ENCODE data around the gene HSD11B1.

The HSD11B1 gene

DNA sequence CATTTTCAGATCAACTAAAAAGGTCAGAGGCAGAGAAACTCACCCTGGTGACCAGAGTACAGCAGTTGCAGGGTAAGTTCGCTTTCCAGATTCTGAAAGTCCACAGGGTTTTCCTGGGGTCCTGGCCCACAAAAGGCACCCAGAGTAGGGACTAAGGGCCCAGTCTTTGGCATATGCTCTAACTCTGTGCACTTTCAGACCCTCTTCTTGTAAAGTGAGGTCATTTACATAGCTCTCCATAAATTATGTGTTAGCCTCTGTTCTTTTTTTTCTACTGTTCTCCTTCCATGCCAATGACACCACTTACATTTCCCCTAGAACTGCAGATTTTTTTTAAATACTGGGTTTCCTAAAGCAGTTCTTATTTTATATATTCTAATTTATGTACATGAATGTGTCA lies 73.5 kb downstream of the HSD11B1 start:
- H3K27me3 ChIP-seq (ENCODE audit: control insufficient read depth in 2 of 2, insufficient read depth in 2 of 2, low read length in 2 of 2) = no peaks in the 10 kb centered on the region
- no peak overlapping the region for H3K9ac ChIP-seq (ENCODE audit: low read depth in 1 of 2, low read length in 2 of 2)
- H3K4me3 ChIP-seq (ENCODE audit: low read length in 2 of 2) = no peak overlapping the region
- peaks cover 3 to 6% of the 10 kb centered on the region in 2 donors for H3K4me1 ChIP-seq (ENCODE audit: control insufficient read depth in 2 of 2, insufficient read depth in 2 of 2, low read length in 2 of 2)
- H3K27ac ChIP-seq (ENCODE audit: low read depth in 2 of 2, low read length in 2 of 2) = no peak overlapping the region
- no peaks in the 10 kb centered on the region for H3K9me3 ChIP-seq (ENCODE audit: control insufficient read depth in 2 of 2, low read length in 2 of 2)
- peaks cover 2 to 11% of the 10 kb centered on the region in 2 donors for H3K36me3 ChIP-seq (ENCODE audit: control insufficient read depth in 2 of 2, insufficient read depth in 2 of 2, low read length in 2 of 2)

DNA sequence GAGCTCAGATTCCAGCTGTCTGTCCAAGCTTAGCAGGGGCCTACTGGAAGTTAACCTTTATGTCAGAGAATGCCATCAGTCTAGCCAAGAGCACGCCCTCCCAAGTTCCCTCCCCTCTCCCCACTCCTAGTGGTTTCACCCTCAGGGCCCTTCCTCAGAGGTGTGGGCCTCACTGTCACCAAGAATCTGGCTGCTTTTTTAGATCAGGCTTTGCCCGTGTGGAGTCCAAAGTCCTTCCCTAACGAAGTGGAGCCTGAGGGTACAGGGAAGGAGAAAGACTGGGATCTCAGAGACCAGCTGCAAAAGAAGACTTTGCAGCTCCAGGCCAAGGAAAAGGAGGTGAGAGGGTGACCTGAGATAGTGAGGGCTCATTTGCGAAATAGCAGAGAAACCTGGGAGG lies 75.6 kb downstream of the HSD11B1 start:
- Histone ChIP-seq H3K36me3 (ENCODE audit: control insufficient read depth in 2 of 2, insufficient read depth in 2 of 2, low read length in 2 of 2) (peaks cover 2 to 8% of the 10 kb centered on the region in 2 donors), H3K4me3 (ENCODE audit: low read length in 2 of 2) (no peak overlapping the region), H3K27me3 (ENCODE audit: control insufficient read depth in 2 of 2, insufficient read depth in 2 of 2, low read length in 2 of 2) (no peaks in the 10 kb centered on the region)

GRCh38 chr1:209783386-209783785 lies 78.7 kb downstream of the HSD11B1 start:
- peaks cover 2 to 7% of the 10 kb centered on the region in 2 donors for H3K36me3 ChIP-seq (ENCODE audit: control insufficient read depth in 2 of 2, insufficient read depth in 2 of 2, low read length in 2 of 2)
- peak overlapping the region in 1 of 2 donors; percentile 95 for H3K4me3 ChIP-seq (ENCODE audit: low read length in 2 of 2)
- H3K9ac ChIP-seq (ENCODE audit: low read depth in 1 of 2, low read length in 2 of 2) = peak overlapping the region; percentile 89 to 98
- no peaks in the 10 kb centered on the region for H3K27me3 ChIP-seq (ENCODE audit: control insufficient read depth in 2 of 2, insufficient read depth in 2 of 2, low read length in 2 of 2)
- peaks cover 28 to 42% of the 10 kb centered on the region in 2 donors for H3K4me1 ChIP-seq (ENCODE audit: control insufficient read depth in 2 of 2, insufficient read depth in 2 of 2, low read length in 2 of 2)
- no peaks in the 10 kb centered on the region for H3K9me3 ChIP-seq (ENCODE audit: control insufficient read depth in 2 of 2, low read length in 2 of 2)
- no peak overlapping the region for H3K27ac ChIP-seq (ENCODE audit: low read depth in 2 of 2, low read length in 2 of 2)

More for the DNA sequence above, 75.6 kb downstream of the HSD11B1 start:
- H3K9ac ChIP-seq (ENCODE audit: low read depth in 1 of 2, low read length in 2 of 2) = no peak overlapping the region
- H3K9me3 ChIP-seq (ENCODE audit: control insufficient read depth in 2 of 2, low read length in 2 of 2) = no peaks in the 10 kb centered on the region
- H3K27ac ChIP-seq (ENCODE audit: low read depth in 2 of 2, low read length in 2 of 2) = no peak overlapping the region
- peaks cover 15 to 19% of the 10 kb centered on the region in 2 donors for H3K4me1 ChIP-seq (ENCODE audit: control insufficient read depth in 2 of 2, insufficient read depth in 2 of 2, low read length in 2 of 2)
